ENCODE measurements around the gene ANKRD55. TPM values are rescaled to one million over a fixed set of nuclear protein-coding genes. Genes with fewer than 3 reads are reported as not detected.
"Not testable (repeated sequence)": the region's sequence is repeated elsewhere in the genome, so short reads cannot be mapped to it uniquely, and the experiment has no call there.

Gene ANKRD55
- total and polyA plus RNA-seq, 10 donors, result 0.42 to 9.0 (median 2.3) TPM

DNA sequence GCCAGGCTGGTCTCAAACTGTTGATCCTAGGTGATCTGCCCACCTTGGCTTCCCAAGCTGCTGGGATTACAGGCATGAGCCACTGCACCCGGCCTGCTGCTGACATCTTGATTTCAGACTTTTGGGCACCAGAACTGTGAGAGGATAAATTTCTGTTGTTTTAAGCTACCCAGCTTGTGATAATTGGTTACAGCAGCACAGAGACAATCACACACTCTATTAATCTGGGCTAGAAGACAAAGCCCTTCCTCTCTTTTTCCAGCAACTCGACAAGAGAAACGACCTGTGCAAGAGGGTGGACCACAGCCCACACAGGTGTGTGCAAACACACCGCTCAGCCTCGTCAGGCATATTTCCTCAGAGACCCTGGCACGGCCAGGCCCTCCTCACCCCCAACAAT is 4.5 kb downstream of the ANKRD55 start:
- TF ChIP-seq CTCF (IDR thresholded peaks at IDR 0.05 in 8 of 11, conservative IDR thresholded peaks at IDR 0.05 in 3 of 11) (no peak), POLR2A (IDR thresholded peaks at IDR 0.05) (no peak), POLR2AphosphoS5 (IDR thresholded peaks at IDR 0.05) (no peak)
- H3K27ac ChIP-seq, result no peak overlapping the region
- H3K27me3 ChIP-seq (replicated peaks in 1 of 7), result no peaks in the 10 kb centered on the region
- WGBS, 5 donors, result 76 to 92% (median 87%) methylated on average over 6 of the region's 6 CpGs
- no peaks in the 10 kb centered on the region for H3K36me3 ChIP-seq
- H3K9me3 ChIP-seq, result no peaks in the 10 kb centered on the region
- no peak for DNase-seq
- intact Hi-C loops (cut with DNase I; ENCODE audit: low total_unique reads), result no loop called here
- H3K4me1 ChIP-seq, result no peaks in the 10 kb centered on the region
- no peak overlapping the region for H3K4me3 ChIP-seq

DNA sequence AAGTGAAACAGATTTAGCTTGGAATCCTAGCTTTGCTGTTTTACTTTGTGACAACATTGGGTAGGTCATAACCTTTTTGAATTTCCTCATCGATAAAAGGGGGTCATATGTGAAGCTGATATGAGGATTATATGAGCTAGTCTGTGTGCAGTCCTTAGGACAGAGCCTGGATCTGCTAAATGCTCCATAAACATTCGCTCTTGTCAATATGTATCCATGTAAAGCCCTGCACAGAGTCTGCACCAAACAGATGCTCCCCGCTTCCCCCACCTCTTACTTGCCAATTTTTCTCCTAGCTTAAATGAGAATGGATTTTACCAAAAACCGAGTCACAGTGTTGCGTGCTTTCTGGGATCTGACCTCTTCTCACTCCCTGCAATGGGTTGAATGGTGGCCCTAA is 5.4 kb downstream of the ANKRD55 start:
- WGBS, 5 donors, result 76 to 96% (median 88%) methylated on average over 5 of the region's 5 CpGs
- intact Hi-C loops (cut with DNase I; ENCODE audit: low total_unique reads), result no loop called here
- H3K9me3 ChIP-seq, result no peaks in the 10 kb centered on the region

GRCh38 chr5:56223298-56223697 is 9.8 kb downstream of the ANKRD55 start:
- DNase-seq; H3K27me3 ChIP-seq (replicated peaks in 1 of 7); H3K27ac ChIP-seq; H3K4me3 ChIP-seq; intact Hi-C loops (cut with DNase I; ENCODE audit: low total_unique reads); H3K36me3 ChIP-seq; H3K4me1 ChIP-seq: not testable (repeated sequence)
- peaks cover 0 to 20% (median 12%) of the 10 kb centered on the region in 8 donors for H3K9me3 ChIP-seq

More for the DNA sequence above, 5.4 kb downstream of the ANKRD55 start:
- Histone ChIP-seq H3K27ac (no peak overlapping the region), H3K4me1 (no peaks in the 10 kb centered on the region), H3K36me3 (no peaks in the 10 kb centered on the region), H3K4me3 (no peak overlapping the region), H3K27me3 (replicated peaks in 1 of 7) (no peaks in the 10 kb centered on the region)
- TF ChIP-seq POLR2AphosphoS5 (IDR thresholded peaks at IDR 0.05), result no peak
- TF ChIP-seq CTCF (IDR thresholded peaks at IDR 0.05 in 8 of 11, conservative IDR thresholded peaks at IDR 0.05 in 3 of 11), result no peak
- TF ChIP-seq POLR2A (IDR thresholded peaks at IDR 0.05), result no peak
- no peak for DNase-seq

- intact Hi-C loops (cut with DNase I; ENCODE audit: low total_unique reads); H3K4me1 ChIP-seq; H3K4me3 ChIP-seq; DNase-seq; H3K27me3 ChIP-seq (replicated peaks in 1 of 7); H3K36me3 ChIP-seq; H3K27ac ChIP-seq: not testable (repeated sequence)
- WGBS, 5 donors, result 76 to 100% (median 83%) methylated on average over 3 to 6 of the region's 6 CpGs; no CpG with 5 or more reads in 1 of the 5 donors
- peaks cover 0 to 33% (median 22%) of the 10 kb centered on the region in 8 donors for H3K9me3 ChIP-seq
Observed at GRCh38 chr5:56221601-56222000, 11.5 kb downstream of the ANKRD55 start.

DNA sequence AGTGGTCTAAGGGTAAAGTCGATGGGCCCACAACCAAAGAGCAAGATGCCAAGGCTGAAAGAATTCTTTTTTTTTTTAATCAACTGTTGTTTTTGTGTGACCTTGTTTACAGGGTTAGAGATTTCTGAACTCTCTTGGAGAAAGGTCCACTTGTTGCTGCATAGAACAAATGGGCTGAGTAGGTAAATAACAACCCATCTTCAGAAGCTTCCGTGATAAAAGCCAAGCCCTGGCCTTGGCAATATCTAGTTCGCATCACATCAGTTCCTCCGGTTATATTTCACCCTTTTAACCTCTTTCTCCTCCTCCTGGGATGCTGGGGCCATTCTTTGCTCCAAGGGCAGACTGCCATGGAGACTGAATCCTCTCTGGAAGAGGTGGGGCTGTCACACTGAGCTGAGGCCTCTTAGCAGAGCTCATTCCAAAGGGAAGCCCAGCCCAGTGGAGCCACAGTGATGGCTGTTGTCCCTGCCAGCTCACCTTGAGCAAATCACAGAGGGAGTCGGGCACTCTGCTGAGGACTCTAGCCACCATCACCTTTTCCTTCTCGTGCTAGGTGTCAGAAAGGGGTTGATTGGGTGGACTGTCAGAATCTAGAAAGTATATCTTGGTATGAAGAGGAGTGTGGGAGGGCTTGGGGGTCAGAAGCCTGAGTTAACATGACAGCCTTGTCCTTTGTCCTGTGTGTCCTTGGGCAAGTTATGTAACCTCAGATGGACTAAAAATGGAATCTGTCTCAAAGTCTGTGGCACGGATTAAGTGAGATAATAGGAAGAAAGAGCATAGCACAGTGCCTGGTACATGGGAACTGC is 17.9 kb downstream of the ANKRD55 start:
- intact Hi-C loops (cut with DNase I; ENCODE audit: low total_unique reads), result no loop called here
- 83 to 89% (median 85%) methylated on average over 7 of the region's 7 CpGs for WGBS, 5 donors
- H3K27ac ChIP-seq, result no peak overlapping the region
- H3K4me1 ChIP-seq, result no peaks in the 10 kb centered on the region
- no peak overlapping the region for H3K4me3 ChIP-seq
- H3K36me3 ChIP-seq, result no peaks in the 10 kb centered on the region
- no peak for TF ChIP-seq POLR2AphosphoS5 (IDR thresholded peaks at IDR 0.05)
- DNase-seq, result no peak
- peaks cover 0 to 32% (median 19%) of the 10 kb centered on the region in 8 donors for H3K9me3 ChIP-seq
- H3K27me3 ChIP-seq (replicated peaks in 1 of 7), result no peaks in the 10 kb centered on the region

DNA sequence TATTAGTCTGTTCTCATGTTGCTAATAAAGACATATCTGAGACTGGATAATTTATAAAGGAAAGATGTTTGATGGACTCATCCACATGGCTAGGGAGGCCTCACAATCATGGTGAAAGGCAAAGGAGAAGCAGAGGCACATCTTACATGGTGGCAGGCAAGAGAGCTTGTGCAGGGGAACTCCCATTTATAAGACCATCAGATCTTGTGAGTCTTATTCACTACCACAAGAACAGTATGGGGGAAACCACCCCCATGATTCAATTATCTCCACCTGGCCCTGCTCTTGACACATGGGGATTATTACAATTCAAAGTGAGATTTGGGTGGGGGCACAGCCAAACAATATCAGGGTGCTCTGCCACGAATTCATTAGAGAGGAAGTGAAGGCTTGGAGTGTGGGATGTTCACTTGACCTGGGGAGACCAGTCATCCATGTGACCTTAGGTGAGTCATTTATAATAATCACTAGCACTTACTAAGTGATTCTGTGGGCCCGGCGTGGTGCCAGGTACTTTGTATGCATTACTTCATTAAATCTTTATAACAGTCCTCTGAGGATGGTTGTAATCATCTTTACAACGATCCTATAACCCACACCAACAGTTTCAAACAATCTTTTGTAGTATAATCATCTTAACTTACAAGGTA is 19.1 kb downstream of the ANKRD55 start:
- H3K36me3 ChIP-seq; H3K27me3 ChIP-seq (replicated peaks in 1 of 7); H3K4me1 ChIP-seq; DNase-seq; intact Hi-C loops (cut with DNase I; ENCODE audit: low total_unique reads); H3K27ac ChIP-seq; H3K4me3 ChIP-seq: not testable (repeated sequence)
- peaks cover 0 to 32% (median 19%) of the 10 kb centered on the region in 8 donors for H3K9me3 ChIP-seq
- WGBS, 5 donors, result 77 to 86% (median 81%) methylated on average over 4 of the region's 4 CpGs
